ENCODE results near the gene POLDIP2. TPM values are rescaled to one million over a fixed set of nuclear protein-coding genes. Genes with fewer than 3 reads are reported as not detected.
A peak's percentile ranks its signal among the peaks of the same experiment; 100 is the strongest.

POLDIP2 gene
- total and polyA plus RNA-seq, 2 of the 13 experiments (the other 11 are each of a cell fraction or from before 2014, with no cell fraction given), result 85.9 to 114 TPM

- TF ChIP-seq TRIM24 (CRISPR knock-in tag; IDR thresholded peaks at IDR 0.05) (no peak), ZNF772 (CRISPR knock-in tag; IDR thresholded peaks at IDR 0.05) (no peak; the same call in 1 of the 2 replicates), ZNF777 (CRISPR knock-in tag; IDR thresholded peaks at IDR 0.05) (peak; percentile 35; the same call in 1 of the 2 replicates), HNRNPLL (IDR thresholded peaks at IDR 0.05; ENCODE audit: low read depth, low read length, poor library complexity, severe bottlenecking) (peak; percentile 87), MTA3 (CRISPR knock-in tag; IDR thresholded peaks at IDR 0.05) (0 out of 2 replicates have a peak, but pooled peaks have one; percentile 68), NFKB2 (CRISPR knock-in tag; IDR thresholded peaks at IDR 0.05; ENCODE audit: borderline replicate concordance) (no peak), POLR2AphosphoS2 (IDR thresholded peaks at IDR 0.05; ENCODE audit: low read depth, low read length) (no peak), JUN (CRISPR knock-in tag; IDR thresholded peaks at IDR 0.05) (peak; percentile 85), HCFC1 (IDR thresholded peaks at IDR 0.05; ENCODE audit: low read depth, low read length) (no peak), ZNF263 (CRISPR knock-in tag; IDR thresholded peaks at IDR 0.05) (no peak), DMTF1 (CRISPR knock-in tag; IDR thresholded peaks at IDR 0.05) (no peak), NRL (CRISPR knock-in tag; IDR thresholded peaks at IDR 0.05; ENCODE audit: borderline replicate concordance) (no peak), ZFP62 (CRISPR knock-in tag; IDR thresholded peaks at IDR 0.05) (no peak), AKAP8 (CRISPR knock-in tag; IDR thresholded peaks at IDR 0.05) (no peak; the same call in 1 of the 2 replicates), TFDP1 (CRISPR knock-in tag; IDR thresholded peaks at IDR 0.05; ENCODE audit: borderline replicate concordance) (peak; percentile 23; the same call in 1 of the 2 replicates), PRPF4 (IDR thresholded peaks at IDR 0.05; ENCODE audit: low read depth, low read length, poor library complexity, severe bottlenecking) (no peak), ZNF567 (CRISPR knock-in tag; IDR thresholded peaks at IDR 0.05; ENCODE audit: borderline replicate concordance) (no peak)
- TF ChIP-seq, protein P1, sequence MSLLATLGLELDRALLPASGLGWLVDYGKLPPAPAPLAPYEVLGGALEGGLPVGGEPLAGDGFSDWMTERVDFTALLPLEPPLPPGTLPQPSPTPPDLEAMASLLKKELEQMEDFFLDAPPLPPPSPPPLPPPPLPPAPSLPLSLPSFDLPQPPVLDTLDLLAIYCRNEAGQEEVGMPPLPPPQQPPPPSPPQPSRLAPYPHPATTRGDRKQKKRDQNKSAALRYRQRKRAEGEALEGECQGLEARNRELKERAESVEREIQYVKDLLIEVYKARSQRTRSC (CRISPR knock-in tag; IDR thresholded peaks at IDR 0.05; ENCODE audit: low read depth), result no peak
- TF ChIP-seq, protein P2, sequence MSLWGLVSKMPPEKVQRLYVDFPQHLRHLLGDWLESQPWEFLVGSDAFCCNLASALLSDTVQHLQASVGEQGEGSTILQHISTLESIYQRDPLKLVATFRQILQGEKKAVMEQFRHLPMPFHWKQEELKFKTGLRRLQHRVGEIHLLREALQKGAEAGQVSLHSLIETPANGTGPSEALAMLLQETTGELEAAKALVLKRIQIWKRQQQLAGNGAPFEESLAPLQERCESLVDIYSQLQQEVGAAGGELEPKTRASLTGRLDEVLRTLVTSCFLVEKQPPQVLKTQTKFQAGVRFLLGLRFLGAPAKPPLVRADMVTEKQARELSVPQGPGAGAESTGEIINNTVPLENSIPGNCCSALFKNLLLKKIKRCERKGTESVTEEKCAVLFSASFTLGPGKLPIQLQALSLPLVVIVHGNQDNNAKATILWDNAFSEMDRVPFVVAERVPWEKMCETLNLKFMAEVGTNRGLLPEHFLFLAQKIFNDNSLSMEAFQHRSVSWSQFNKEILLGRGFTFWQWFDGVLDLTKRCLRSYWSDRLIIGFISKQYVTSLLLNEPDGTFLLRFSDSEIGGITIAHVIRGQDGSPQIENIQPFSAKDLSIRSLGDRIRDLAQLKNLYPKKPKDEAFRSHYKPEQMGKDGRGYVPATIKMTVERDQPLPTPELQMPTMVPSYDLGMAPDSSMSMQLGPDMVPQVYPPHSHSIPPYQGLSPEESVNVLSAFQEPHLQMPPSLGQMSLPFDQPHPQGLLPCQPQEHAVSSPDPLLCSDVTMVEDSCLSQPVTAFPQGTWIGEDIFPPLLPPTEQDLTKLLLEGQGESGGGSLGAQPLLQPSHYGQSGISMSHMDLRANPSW (CRISPR knock-in tag; IDR thresholded peaks at IDR 0.05; ENCODE audit: borderline replicate concordance), result no peak
Measured at GRCh38 chr17:28405632-28406472, 48.5 kb upstream of the POLDIP2 start, which contains the start of gene SLC46A1 (continued).
